ENCODE measurements around the gene SLC2A2.
A peak's percentile ranks its signal among the peaks of the same experiment; 100 is the strongest.

The SLC2A2 gene

DNA sequence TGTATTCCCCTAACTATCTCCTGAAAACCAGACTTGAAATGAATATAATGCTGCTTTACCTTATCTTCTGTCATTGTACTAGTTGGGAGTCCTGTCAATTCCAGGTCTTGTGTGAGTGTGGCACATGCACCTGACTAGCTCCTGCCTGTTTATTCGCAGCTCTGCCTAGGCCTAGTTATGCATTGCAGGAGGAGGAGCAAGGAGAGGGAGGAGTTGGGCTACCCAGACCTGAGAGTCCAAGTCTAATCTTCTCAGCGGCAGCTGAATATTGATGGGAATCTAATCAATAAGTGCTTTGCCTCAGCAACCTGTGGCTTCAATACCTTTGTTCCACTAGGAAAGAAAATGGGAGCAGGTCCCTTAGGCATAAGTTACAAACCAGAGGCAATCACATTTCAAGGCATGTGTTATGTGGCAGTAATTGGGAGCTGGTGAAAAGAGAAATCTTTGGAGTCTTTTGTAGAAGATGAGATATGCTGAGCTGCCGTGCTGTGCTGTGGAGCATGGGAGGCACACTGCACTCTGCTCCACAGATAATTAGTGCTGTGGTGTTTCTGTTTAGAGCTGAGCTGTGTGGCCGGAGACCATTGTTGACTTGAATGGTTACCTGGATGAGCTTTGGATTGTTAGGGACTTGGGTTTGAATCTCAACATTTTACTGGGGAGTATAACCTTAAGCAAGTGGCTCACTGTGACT, at the start of gene SLC2A2:
Gene SLC2A2, minus strand, starts transcription at position 124 of the 697 bp plus-strand sequence. Its CDS starts 50 bp downstream, at position 74.
- no peak for DNase-seq (ENCODE audit: low read depth)

DNA sequence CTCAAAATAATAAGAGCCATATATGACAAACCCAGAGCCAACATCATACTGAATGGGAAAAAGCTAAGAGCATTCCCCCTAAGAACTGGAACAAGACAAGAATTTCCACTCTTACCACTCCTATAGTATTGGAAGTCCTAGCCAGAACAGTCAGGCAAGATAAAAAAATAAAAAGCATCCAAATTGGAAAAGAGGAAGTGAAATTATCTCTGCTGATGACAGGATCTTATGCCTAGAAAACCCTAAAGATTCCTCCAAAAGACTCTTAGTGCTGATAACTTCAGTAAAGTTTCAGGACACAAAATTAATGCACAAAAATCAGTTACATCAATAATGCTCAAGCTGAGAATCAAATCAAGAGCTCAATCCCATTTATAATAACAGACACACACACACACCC, 45.9 kb upstream of the SLC2A2 start:
- no peak for DNase-seq (ENCODE audit: low read depth)

DNA sequence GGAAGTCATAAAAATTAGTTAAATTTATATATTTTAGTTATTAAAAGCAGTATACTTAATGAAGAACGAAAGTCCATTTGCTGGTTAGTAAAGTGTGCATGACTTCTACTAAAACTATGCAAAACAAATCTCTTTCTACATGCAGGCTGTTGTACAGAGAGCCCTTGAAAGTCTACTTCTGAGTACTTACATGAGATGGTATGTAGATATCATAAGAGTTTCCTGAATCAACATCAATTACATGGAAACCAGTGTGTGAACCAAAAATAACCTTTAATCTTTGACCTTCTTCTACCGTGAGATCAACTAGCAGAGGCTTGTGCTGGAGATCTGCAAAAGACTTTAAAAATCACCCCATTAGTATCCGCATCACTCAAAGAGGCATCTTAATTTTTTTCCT, 42.1 kb upstream of the SLC2A2 start:
- no peak for DNase-seq (ENCODE audit: low read depth)

DNA sequence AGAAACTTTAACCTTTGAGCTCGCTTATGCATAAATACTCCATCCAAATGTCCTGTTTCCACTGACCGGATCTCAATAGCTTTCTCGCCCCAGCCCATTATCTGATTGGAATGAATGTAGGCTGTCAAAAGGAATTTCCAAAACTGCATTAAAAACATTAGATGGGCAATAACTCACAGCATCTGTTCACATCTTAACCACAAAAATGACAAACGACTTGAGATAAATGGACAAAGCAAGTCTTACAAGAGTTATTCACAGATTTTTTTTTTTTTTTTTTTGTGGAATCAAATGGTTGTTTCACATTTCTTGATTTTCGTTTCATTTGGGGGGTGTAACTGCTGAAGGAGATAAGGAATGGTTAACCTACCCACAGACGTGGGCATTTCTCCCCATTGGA, 39.7 kb upstream of the SLC2A2 start:
- DNase-seq (ENCODE audit: low read depth) = no peak

DNA sequence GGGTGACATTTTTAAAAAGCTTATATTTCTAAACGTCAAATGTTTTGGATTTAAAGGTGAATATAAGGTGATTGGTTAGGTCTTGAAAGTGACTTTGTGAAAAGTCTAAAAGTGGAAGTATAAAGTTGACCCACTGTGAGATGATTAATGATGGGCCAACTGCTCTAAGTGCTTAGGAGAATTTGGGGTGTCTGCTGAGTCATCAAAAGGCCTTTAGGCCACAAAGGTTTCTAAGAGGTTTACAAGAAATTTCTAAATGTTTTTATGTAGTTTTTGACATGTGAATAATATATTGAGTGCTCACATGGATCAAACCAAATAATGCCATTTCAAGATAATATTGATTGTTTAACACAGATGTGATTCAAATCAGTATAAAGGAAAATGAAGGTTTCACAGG, 39.2 kb upstream of the SLC2A2 start:
- no peak for DNase-seq (ENCODE audit: low read depth)

DNA sequence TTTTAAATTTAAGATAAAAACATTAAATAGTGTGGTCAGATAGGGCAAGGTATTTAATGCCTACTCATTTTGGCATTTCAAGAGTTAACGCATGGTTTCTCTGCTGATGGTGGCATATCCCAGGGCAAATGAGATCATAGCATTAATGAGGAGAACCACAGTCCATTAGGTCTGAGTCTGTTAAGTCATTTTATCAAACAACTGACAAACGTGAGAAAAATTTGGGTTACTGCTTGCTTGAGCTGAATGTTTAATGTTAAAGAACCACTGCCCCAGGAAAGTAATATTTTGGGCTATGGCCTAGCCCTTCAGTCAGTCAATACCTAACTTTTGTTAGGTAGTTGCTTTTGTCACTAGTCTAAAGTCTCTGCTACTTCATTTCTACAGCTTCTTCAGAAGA, 37.9 kb upstream of the SLC2A2 start:
- no peak for DNase-seq (ENCODE audit: low read depth)

DNA sequence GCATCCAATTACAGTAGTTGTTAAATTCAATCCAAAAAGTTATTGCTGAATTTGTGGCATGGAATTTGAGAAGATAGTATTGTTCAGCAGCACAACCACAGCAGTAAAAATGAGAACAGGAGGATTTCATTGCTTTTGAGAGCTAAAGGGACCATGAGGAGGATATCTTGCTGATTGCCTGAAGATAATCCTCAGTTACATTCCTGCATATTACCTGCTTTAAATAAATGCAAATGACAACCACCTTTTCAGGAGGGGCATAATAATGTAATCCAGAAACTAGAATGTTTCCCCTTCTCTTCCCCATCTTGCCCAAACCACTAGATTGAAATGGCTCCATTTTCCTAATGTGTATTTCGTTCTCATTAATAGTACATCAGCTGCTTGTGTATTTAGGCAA, 35.2 kb upstream of the SLC2A2 start:
- DNase-seq (ENCODE audit: low read depth) = no peak

DNA sequence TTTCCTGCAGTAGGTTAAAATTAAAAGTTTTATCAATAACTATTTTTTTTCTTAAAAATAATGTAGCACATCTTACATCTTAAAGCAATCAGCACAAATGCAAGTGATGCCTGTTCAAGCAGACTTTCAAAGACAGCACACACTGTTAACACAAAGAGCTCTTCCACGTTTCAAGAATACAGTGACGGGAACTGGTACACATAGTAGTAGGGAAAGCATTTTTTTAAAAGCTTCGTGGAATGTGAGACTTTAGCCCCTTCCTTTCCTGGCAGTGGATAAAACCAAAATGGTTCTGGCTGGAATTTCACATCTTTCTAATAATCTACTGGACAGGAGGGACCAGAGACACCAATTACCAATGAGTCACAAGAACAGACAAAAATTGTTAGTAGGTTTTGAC, 33.5 kb upstream of the SLC2A2 start:
- DNase-seq (ENCODE audit: low read depth) = no peak

DNA sequence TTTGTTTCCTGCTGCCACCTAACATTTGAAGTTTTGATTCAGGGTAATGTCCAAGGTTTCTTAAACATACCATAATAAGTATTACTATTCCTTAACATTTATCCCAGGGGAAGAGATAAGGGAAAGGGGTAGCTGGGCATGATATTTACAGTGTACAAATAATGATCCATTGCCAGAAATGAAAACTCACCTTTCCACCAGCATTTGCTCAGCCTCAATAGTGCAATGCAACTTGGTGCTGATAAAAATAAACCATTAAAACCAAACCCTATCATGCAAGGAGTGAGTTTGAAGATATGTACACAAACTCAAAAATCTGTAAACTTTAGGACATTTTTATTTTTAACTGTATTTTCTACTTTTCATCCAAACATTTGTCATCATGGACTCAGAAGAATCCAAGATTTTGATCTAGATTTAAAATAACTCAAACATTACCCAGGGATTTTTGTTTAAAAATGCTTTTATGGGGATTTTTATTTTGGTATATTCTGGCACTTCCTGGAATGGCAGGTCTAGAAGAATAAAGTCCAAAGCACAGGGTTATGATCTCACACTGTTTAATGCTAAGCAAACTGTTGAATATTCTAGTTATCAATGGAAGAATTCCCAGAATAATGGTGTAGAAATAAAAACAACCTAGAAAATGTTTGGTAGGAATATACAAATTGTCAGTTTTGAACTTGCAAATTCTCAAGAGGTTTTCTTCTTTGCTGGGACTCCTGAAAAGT, 32.5 kb upstream of the SLC2A2 start:
- DNase-seq (ENCODE audit: low read depth) = no peak

DNA sequence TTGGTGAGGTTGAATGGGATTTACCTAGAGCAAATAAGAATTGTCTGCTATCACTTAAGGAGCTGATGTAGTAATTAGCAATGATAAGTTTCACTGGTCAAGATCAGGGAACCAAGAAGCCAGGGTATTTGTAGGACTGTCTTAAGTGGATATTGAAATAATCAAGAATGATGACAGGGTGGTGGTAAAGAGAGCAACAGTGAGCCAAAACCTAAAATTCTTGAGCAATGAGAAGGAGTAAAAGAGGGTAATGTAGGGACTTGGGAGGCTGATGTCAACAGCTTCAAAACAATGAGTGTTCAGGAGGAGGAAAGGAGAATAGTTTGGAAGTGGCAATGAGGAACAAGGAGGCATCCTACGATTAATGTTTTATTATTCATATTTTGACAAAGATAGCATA, 31.5 kb upstream of the SLC2A2 start:
- DNase-seq (ENCODE audit: low read depth) = peak; percentile 28

DNA sequence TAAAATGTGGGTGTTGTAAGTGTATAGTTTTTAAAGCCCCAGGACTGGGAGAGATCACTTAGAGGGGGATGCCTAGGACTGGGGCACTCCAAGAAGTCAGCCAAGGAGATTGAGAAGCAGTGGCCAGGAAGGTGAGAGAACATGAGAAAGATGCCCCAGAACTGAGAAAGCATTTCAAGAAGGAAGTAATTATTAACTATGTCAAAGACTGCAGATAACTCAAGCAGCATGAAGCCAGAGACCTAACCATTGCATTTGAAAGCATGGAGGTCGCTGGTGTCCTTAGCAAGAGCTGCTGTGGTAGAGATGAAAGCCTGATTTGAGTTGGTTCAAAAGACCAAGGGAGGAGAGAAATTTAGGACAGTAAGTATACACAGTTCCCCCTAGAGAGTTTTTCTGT, 30.6 kb upstream of the SLC2A2 start:
- DNase-seq (ENCODE audit: low read depth) = no peak

DNA sequence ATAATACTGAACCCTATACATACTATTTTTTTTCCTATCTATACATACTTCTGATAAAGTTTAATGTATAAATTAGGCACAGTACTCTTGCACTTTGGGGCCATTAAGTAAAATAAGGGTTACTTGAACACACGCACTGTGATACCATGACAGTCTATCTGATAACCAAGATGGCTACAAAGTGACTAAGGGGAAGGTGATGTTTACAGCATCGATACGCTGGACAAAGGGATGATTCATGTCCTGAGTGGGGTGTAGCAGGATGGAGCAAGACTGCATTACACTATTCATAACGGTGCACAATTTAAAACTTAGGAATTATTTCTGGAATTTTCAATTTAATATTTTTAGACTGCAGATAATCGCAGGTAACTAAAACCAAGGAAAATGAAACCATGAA, 30.0 kb upstream of the SLC2A2 start:
- no peak for DNase-seq (ENCODE audit: low read depth)

DNA sequence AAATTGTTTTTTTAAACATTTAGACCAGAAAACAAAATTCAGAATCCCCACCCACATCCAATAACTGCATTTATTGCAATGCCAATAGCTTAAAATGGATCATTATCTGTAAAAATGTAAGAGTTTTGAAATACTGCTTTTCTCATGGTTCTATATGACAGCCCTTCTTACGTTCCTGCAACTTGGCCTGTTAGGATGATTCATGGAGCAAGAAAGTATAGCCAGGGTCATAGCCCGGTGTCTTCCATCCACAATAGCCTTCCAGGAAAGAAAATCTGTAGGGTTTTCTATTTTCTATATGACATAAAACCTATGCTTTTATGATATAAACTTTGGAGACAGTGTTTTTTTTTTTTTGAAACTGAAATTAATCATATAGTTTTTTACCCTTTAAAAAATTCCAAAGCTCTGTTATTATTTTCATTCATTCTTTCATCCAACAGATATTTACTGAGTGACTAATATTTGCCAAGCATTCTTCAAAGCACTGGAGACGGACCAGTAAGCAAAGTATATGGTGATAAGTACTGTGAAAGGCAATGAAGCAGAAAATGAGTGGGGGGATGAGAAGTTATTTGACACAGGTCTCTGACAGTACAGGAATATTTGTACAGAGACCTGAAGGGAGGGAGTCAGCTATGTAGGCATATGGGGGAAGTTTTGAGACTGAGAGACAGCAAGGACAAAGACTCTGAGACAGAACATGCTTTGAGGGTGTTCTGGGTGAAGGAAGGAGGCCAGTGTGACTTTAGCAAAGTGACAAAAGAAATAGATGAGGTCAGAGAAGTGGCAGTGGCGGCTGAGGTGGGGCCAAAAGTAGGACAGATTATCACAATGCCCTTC, 29.0 kb upstream of the SLC2A2 start:
- no peak for DNase-seq (ENCODE audit: low read depth)

DNA sequence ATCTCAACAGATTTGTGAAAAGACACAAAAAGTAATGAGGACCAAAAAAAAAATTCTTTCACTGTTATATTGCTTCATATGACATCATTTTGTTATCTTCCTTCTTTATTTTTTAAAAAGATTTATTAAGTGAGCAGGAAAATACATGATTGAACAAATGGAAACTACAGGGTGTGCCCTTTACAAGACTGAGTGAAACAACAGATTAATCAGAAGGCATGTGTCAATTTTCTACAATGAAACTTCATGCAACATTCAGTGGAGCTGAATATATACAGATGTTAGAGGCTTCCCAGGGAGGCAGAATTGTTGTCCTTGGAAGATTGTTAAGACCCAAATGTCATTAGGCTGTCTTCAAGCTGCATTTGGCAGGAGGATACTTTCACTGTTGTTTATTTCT, 28.4 kb upstream of the SLC2A2 start:
- DNase-seq (ENCODE audit: low read depth) = no peak

DNA sequence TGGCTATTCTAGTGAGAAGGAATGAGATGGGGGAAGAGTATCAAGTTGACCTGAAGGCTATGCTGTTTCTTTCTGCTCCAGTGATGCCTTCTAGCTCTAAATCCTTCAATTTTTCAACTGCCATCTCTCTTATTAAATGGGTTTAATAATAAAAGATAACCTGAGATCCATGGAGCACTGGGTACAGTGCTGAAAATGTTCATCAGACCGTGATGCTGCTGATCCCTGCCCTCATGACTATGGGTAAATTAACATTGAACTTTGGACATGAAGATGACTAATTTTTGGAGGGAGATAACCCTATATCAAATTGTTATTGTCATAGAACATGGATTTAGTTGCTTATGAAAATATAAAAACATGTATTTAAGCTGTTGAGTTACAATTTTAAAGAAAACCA, 27.7 kb upstream of the SLC2A2 start:
- DNase-seq (ENCODE audit: low read depth) = no peak

DNA sequence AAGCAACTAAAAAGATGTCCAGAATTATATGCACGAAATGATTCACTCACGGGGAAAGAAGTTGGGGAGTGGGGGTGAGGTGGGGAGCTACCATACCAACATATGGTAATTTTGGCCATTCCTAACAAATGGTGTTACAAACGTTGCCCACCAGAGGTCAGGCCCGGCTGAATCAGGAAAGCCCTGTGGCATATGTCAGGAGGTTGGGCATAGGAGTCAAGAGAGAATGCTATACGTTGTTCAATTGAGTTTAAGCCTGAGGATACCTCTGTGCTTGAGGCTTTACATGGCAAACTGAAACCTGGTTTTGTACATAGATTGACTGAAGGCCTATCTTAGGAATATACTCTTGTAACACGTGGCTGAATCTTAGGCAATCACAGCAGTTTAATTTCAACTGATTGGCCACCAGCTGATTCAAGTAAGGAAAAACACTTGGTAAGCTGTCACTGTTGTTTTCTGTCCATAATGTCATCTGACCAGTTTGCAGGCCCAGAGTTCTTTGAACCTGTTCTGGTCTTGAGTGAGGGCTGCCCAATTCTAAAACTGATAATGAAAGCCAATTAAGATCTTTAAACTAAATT, 23.4 kb upstream of the SLC2A2 start:
- peak; percentile 41 for DNase-seq (ENCODE audit: low read depth)

DNA sequence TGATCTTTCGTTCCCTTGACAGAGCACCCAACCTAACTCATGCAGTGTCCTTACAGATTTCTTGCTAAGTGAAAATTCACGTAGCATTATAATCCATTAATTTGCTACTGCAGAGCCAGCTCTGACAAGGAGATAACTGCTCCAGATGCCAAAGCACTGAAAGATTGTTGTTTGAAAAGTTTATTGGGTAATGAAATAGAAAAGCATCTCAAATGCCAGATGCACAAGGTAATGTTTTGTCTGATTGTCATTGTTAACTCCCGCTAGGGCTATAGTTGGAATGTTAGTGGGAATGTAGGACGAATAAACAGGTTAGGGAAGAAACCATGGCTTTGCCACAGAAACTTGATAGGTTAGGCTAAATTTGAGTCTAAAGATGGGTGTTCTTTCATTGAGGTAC, 20.2 kb upstream of the SLC2A2 start:
- DNase-seq (ENCODE audit: low read depth) = no peak

DNA sequence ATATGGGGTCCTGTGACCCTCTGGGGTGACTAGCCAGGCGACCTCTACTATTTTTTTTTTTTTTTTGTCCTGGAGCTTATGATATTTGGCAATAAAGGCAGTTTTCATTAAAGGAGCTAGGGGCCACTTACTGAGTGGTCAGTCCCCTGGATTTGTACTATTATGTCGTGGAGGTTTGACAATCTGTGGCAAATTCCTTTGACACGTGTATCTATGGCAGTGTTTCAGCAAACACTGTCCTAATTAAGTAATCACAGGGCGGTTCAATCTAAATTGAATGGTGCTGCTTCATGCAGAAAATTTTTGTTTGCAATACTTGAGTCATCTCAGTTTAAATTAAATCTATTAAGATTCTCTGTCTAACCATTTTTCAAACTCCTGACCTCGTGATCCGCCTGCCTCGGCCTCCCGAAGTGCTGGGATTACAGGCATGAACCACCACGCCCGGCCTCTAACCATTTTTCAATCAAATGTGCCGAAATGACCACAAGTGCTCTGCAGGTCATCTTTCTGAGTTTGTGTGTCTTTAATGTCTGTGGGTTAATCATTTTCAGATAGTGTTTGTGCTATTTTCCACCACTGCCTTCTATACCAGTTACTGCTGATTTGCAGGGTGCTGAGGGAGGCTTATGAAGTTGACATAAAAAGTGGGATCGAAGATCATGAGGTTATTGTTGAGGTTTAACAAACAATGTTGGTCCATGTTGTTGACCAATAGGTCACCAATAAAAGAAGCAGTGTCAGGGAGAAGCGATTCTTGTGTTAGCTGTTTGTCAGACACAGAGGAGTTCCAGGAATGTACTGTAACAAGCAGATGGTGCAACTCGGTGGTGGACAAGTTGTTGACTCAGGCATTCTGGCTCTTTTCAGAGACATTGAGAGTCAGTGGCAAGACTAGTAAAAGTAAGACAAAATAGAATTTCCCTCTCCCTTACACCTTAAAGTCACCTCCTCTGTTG, 18.6 kb upstream of the SLC2A2 start:
- DNase-seq (ENCODE audit: low read depth) = peak; percentile 70

DNA sequence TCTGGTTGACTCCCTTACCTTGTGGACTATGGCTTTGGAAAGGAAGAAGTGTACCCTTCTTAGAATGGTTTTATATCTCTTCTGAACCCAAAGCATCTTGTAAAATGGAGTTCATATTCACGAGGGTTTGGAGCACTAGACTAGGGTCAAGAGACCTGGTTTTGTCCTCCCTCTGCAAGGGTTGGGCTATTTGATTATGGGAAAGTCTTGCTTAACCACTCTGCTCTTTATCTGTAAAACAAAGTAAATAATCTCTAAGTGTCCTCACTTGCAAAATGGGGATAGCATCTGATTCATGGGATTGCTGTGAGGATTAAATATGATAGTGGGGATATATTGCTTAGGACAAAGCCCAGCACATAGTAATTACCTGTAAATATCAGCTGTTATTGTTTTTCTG, 17.9 kb upstream of the SLC2A2 start:
- no peak for DNase-seq (ENCODE audit: low read depth)

DNA sequence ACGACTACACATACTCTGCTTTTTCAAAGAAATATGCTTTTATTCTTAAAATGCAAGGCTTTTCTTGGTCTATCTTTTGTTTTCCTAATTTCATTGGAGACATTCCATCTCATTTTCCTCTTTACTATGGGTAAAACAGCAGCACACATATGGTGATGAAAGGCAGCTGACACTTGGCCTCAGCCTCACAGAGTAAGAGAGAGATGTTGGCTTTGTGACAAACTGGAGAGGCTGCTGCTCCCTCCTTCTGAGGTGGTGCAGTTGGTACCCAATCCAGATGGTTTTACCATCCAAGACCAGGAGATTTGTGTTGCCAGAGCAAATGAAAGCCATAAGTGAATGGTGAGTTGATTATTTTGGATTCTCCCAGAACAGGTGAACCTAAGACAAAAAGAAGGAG, 13.2 kb upstream of the SLC2A2 start:
- no peak for DNase-seq (ENCODE audit: low read depth)

DNA sequence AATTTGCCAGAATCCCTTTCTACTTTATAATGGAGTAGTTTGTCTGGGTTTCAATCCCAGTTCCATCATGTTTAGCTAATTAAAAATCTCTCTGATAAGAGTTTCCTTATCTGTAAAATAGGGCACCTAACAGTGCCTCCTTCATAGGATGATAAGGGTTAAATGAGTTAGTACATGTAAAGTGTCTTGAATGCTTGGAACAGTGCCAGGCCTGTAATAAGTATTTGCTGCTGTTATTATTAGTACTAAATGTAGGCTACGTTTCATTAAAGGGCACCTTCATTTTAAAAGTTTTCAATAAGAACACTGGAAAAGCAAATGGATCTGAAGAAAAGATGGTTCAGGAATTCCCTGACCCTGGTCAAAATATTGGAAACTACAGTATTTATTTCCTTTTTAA, 11.8 kb upstream of the SLC2A2 start:
- no peak for DNase-seq (ENCODE audit: low read depth)

Data from GM04504 (cell line).